Sigmoid colon (tissue), 7 donors: ENCODE data around the gene CMSS1. TPM values are rescaled to one million over a fixed set of nuclear protein-coding genes. Genes with fewer than 3 reads are reported as not detected.

Experiments used
- DNase-seq: peaks from one replicate; pipeline ENCODE4 v3.0.0-alpha.2; 2019
- H3K27ac ChIP-seq, 4 donors: fragments of 200-600 bp; sonication (generic); one replicate each; pipeline ENCODE4 v1.5.1; 2016 to 2019; ENCODE audit warnings: mild to moderate bottlenecking in 1 of 4
- H3K27me3 ChIP-seq, 3 donors: fragments of 200-600 bp; sonication (generic); one replicate each; pipeline ENCODE4 v1.5.1; 2019; ENCODE audit warnings: mild to moderate bottlenecking in 1 of 3
- H3K36me3 ChIP-seq, 4 donors: fragments of 200-600 bp; sonication (generic); one replicate each; pipeline ENCODE4 v1.5.1; 2016 to 2019
- H3K4me1 ChIP-seq, 4 donors: fragments of 200-600 bp; sonication (generic); one replicate each; pipeline ENCODE4 v1.5.1; 2017 to 2019
- H3K4me3 ChIP-seq, 4 donors: fragments of 200-600 bp; sonication (generic); one replicate each; pipeline ENCODE4 v1.5.1; 2017 to 2019; ENCODE audit warnings: mild to moderate bottlenecking in 2 of 4, moderate library complexity in 1 of 4
- H3K9me3 ChIP-seq, 4 donors: fragments of 200-600 bp in 3 of 4; sonication (generic) in 3 of 4; one replicate each; pipeline versions ENCODE4 v1.5.1 to v1.6.1; 2013 to 2019
- EP300 ChIP-seq, 4 donors: sonication (generic); formaldehyde crosslinking; IDR thresholded peaks; one replicate each; pipeline ENCODE4 v1.6.1; 2017; ENCODE audit warnings: antibody characterized with exemption in 4 of 4
- POLR2A ChIP-seq, 2 donors: fragments of 450-650 bp; IDR thresholded peaks; one replicate each; pipeline ENCODE4 v1.6.1; 2016; ENCODE audit warnings: antibody characterized with exemption in 2 of 2, mild to moderate bottlenecking in 2 of 2, moderate library complexity in 2 of 2
- POLR2AphosphoS5 ChIP-seq, 4 donors: sonication (generic); formaldehyde crosslinking; IDR thresholded peaks; one replicate each; pipeline ENCODE4 v1.6.1; 2017; ENCODE audit warnings: antibody characterized with exemption in 4 of 4
- WGBS, 2 donors: extraction: QIAGEN DNeasy Blood & Tissue Kit; methylation state at CpG; one replicate each; pipeline ENCODE4 v1.1.7; 2013; 5-methylcytosine and 5-hydroxymethylcytosine counted together
- intact Hi-C: fragments of 100-400 bp; cut with DNase I; formaldehyde crosslinking; loops from one replicate; pipeline ENCODE4 v1.15.1; 2023
- polyA plus RNA-seq, 3 donors: library from polyadenylated mRNA; stranded (reverse); fragments of 200-250 nt; gene quantifications; one replicate each; pipeline ENCODE4 v1.2.3, GENCODE V29; 2013
- total RNA-seq, 4 donors: library from RNA; depleted of rRNA; stranded (reverse); fragments of >200 nt; gene quantifications; one replicate each; pipeline ENCODE4 v1.1.0, GENCODE V29; 2016
- TF ChIP-seq, protein P1 (sequence below), 4 experiments: fragments of 450-650 bp in 3 of 4; fragments of 200-600 bp in 1 of 4; IDR thresholded peaks; one replicate each; pipeline ENCODE4 v1.5.1; 2016 to 2019; ENCODE audit warnings: antibody characterized with exemption in 4 of 4, mild to moderate bottlenecking in 3 of 4, moderate library complexity in 2 of 4
- donor health status: healthy with polysubstance abuse.
- donor health status: Bipolar disorder and iron deficiency.
- donor health status: healthy.

The CMSS1 gene
- total and polyA plus RNA-seq, 7 donors = 6.0 to 19.4 (median 13.9) TPM

GRCh38 chr3:100098784-100099070 is 281.1 kb downstream of the CMSS1 start:
- no peak for TF ChIP-seq EP300 (IDR thresholded peaks at IDR 0.05)
- TF ChIP-seq, protein P1, sequence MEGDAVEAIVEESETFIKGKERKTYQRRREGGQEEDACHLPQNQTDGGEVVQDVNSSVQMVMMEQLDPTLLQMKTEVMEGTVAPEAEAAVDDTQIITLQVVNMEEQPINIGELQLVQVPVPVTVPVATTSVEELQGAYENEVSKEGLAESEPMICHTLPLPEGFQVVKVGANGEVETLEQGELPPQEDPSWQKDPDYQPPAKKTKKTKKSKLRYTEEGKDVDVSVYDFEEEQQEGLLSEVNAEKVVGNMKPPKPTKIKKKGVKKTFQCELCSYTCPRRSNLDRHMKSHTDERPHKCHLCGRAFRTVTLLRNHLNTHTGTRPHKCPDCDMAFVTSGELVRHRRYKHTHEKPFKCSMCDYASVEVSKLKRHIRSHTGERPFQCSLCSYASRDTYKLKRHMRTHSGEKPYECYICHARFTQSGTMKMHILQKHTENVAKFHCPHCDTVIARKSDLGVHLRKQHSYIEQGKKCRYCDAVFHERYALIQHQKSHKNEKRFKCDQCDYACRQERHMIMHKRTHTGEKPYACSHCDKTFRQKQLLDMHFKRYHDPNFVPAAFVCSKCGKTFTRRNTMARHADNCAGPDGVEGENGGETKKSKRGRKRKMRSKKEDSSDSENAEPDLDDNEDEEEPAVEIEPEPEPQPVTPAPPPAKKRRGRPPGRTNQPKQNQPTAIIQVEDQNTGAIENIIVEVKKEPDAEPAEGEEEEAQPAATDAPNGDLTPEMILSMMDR (IDR thresholded peaks at IDR 0.05) = no peak
- no peak for TF ChIP-seq POLR2AphosphoS5 (IDR thresholded peaks at IDR 0.05)
- no peak for TF ChIP-seq POLR2A (IDR thresholded peaks at IDR 0.05)
- H3K27me3 ChIP-seq = no peaks in the 10 kb centered on the region
- no peaks in the 10 kb centered on the region for H3K9me3 ChIP-seq
- H3K4me1 ChIP-seq = peaks cover 0 to 30% (median 21%) of the 10 kb centered on the region in 4 donors
- no peaks in the 10 kb centered on the region for H3K36me3 ChIP-seq
- DNase-seq = no peak
- intact Hi-C loops = no loop called here
- H3K4me3 ChIP-seq = no peak overlapping the region
- peak overlapping the region in 3 of 4 donors; percentile 36 to 62 (median 57) for H3K27ac ChIP-seq

DNA sequence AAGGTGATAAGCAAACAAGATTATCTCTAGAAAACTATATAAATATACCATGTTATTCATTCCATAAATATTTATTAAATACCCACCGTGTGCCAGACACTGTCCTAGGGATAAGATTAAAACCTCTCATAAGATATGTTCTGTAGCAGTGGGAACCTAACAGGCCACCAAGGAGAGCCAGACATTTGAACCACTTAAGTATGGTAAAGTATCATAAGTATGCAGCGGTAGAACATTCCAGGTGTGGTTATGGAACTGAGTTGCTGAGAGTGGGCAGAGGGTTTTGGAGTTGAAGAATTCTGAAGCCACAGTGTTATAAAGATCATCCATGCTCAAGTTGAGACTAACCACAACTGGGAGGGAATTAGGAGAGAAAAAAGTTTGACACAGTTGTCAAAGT is 282.0 kb downstream of the CMSS1 start:
- 56 to 74% methylated on average over 2 of the region's 2 CpGs for WGBS, 2 donors
- H3K27ac ChIP-seq = peak overlapping the region in 1 of 4 donors; percentile 62

GRCh38 chr3:100100425-100100824 is 282.8 kb downstream of the CMSS1 start:
- no peaks in the 10 kb centered on the region for H3K27me3 ChIP-seq
- no peak for DNase-seq
- H3K27ac ChIP-seq = no peak overlapping the region
- WGBS, 2 donors = 98 to 99% methylated on average over 2 of the region's 2 CpGs
- no peak overlapping the region for H3K4me3 ChIP-seq
- intact Hi-C loops = no loop called here
- peaks cover 0 to 44% (median 38%) of the 10 kb centered on the region in 4 donors for H3K4me1 ChIP-seq
- no peaks in the 10 kb centered on the region for H3K36me3 ChIP-seq
- TF ChIP-seq POLR2A (IDR thresholded peaks at IDR 0.05) = no peak
- TF ChIP-seq, protein P1 (IDR thresholded peaks at IDR 0.05) = no peak
- no peak for TF ChIP-seq POLR2AphosphoS5 (IDR thresholded peaks at IDR 0.05)
- TF ChIP-seq EP300 (IDR thresholded peaks at IDR 0.05) = no peak
- H3K9me3 ChIP-seq = no peaks in the 10 kb centered on the region

More for the DNA sequence above, 282.0 kb downstream of the CMSS1 start:
- TF ChIP-seq EP300 (IDR thresholded peaks at IDR 0.05) (no peak), POLR2AphosphoS5 (IDR thresholded peaks at IDR 0.05) (no peak)
- TF ChIP-seq, protein P1 (IDR thresholded peaks at IDR 0.05) = no peak
- intact Hi-C loops = no loop called here
- no peaks in the 10 kb centered on the region for H3K27me3 ChIP-seq
- no peak for DNase-seq
- H3K4me1 ChIP-seq = peaks cover 0 to 36% (median 30%) of the 10 kb centered on the region in 4 donors
- H3K4me3 ChIP-seq = no peak overlapping the region
- no peaks in the 10 kb centered on the region for H3K36me3 ChIP-seq
- H3K9me3 ChIP-seq = no peaks in the 10 kb centered on the region

DNA sequence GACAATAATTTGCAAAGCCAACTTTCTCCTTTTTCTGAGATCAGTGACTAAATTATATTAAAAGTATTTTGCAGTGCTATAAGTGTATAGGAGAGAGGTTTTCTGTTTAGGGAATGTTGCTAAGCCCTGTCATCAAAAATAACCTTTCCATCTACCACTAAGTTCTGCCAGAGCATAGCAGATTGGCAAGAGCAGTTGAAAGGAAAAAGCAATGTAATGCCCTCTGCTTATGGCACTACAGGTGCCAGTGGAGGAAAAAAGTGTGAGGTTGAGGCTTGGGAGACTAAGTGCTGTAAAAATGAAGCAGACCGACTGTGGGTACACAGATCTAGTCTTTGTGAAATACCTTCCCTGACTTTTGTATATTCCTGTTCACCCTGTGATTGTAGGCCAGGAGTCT is 285.1 kb downstream of the CMSS1 start:
- DNase-seq = no peak
- whole genome bisulfite sequencing, 2 donors = 94 to 98% methylated on average over 1 of the region's 1 CpG
- Histone ChIP-seq H3K36me3 (no peaks in the 10 kb centered on the region), H3K27ac (peak overlapping the region in 2 of 4 donors; percentile 40 to 67), H3K4me1 (peaks cover 0 to 63% (median 54%) of the 10 kb centered on the region in 4 donors), H3K9me3 (no peaks in the 10 kb centered on the region), H3K27me3 (no peaks in the 10 kb centered on the region), H3K4me3 (no peak overlapping the region)
- intact Hi-C loops = no loop called here
- TF ChIP-seq EP300 (IDR thresholded peaks at IDR 0.05) (no peak), POLR2A (IDR thresholded peaks at IDR 0.05) (no peak), POLR2AphosphoS5 (IDR thresholded peaks at IDR 0.05) (no peak)
- TF ChIP-seq, protein P1 (IDR thresholded peaks at IDR 0.05) = no peak
